ENCODE data around the gene C6orf141.

- TF ChIP-seq POLR2A (IDR thresholded peaks at IDR 0.05; ENCODE audit: low read depth, low read length) (no peak), CBFB (IDR thresholded peaks at IDR 0.05; ENCODE audit: low read depth) (no peak), REST (IDR thresholded peaks at IDR 0.05; ENCODE audit: low read depth, low read length) (no peak), MTA3 (IDR thresholded peaks at IDR 0.05; ENCODE audit: borderline replicate concordance, low read length) (no peak), CTCF (IDR thresholded peaks at IDR 0.05 in 2 of 3, conservative IDR thresholded peaks at IDR 0.05 in 1 of 3; ENCODE audit: control insufficient read depth in 2 of 3, extremely low read depth in 1 of 3, insufficient read depth in 1 of 3, low read depth in 3 of 3, low read length in 3 of 3) (no peak), CREB1 (IDR thresholded peaks at IDR 0.05; ENCODE audit: low read depth) (no peak)
Measured at GRCh38 chr6:49550492-49551077, at the start of gene C6orf141.
